ENCODE results near the gene RPL7L1.

RPL7L1 gene
- 50.7 to 72.4 (median 63.6) reads per million in 3 donors for total RNA-seq

- peak; percentile 66 to 81 (median 80) for DNase-seq
- Histone ChIP-seq H3K4me1 (ENCODE audit: control insufficient read depth, insufficient read depth, low read length, poor library complexity, severe bottlenecking) (no peaks in the 10 kb centered on the region), H3K9me3 (ENCODE audit: control insufficient read depth, low read length) (no peaks in the 10 kb centered on the region), H3K4me3 (ENCODE audit: insufficient read depth, low read depth, low read length, poor library complexity, severe bottlenecking) (peak within 1 kb of the TSS; percentile 73), H3K27ac (ENCODE audit: insufficient read depth, low read length, poor library complexity, severe bottlenecking) (peak within 1 kb of the TSS; percentile 85), H3K36me3 (ENCODE audit: control insufficient read depth, insufficient read depth, low read length) (peaks cover 22% of the 10 kb centered on the region), H3K27me3 (replicated peaks; ENCODE audit: control insufficient read depth, insufficient read depth, low read length, poor library complexity, severe bottlenecking) (no peaks in the 10 kb centered on the region)
Observed at GRCh38 chr6:42879372-42880239, at the start of gene RPL7L1. TSS of gene RPL7L1 (plus strand) at chr6:42879616. CDS start at chr6:42879911, 295 bp downstream.

GRCh38 chr6:42831237-42831636, 48.2 kb upstream of the RPL7L1 start:
- peaks cover 45% of the 10 kb centered on the region for H3K36me3 ChIP-seq (ENCODE audit: control insufficient read depth, insufficient read depth, low read length)
- H3K27ac ChIP-seq (ENCODE audit: insufficient read depth, low read length, poor library complexity, severe bottlenecking): no peak overlapping the region
- H3K27me3 ChIP-seq (replicated peaks; ENCODE audit: control insufficient read depth, insufficient read depth, low read length, poor library complexity, severe bottlenecking): no peaks in the 10 kb centered on the region
- no peak for DNase-seq
- no peaks in the 10 kb centered on the region for H3K4me1 ChIP-seq (ENCODE audit: control insufficient read depth, insufficient read depth, low read length, poor library complexity, severe bottlenecking)
- no peak overlapping the region for H3K4me3 ChIP-seq (ENCODE audit: insufficient read depth, low read depth, low read length, poor library complexity, severe bottlenecking)
- no peaks in the 10 kb centered on the region for H3K9me3 ChIP-seq (ENCODE audit: control insufficient read depth, low read length)

GRCh38 chr6:42834056-42834455, 45.4 kb upstream of the RPL7L1 start:
- DNase-seq: no peak

GRCh38 chr6:42841844-42842584, 37.4 kb upstream of the RPL7L1 start:
- no peaks in the 10 kb centered on the region for H3K27me3 ChIP-seq (replicated peaks; ENCODE audit: control insufficient read depth, insufficient read depth, low read length, poor library complexity, severe bottlenecking)
- no peaks in the 10 kb centered on the region for H3K36me3 ChIP-seq (ENCODE audit: control insufficient read depth, insufficient read depth, low read length)
- H3K27ac ChIP-seq (ENCODE audit: insufficient read depth, low read length, poor library complexity, severe bottlenecking): no peak overlapping the region
- no peak for DNase-seq
- H3K4me3 ChIP-seq (ENCODE audit: insufficient read depth, low read depth, low read length, poor library complexity, severe bottlenecking): no peak overlapping the region
- no peaks in the 10 kb centered on the region for H3K9me3 ChIP-seq (ENCODE audit: control insufficient read depth, low read length)
- H3K4me1 ChIP-seq (ENCODE audit: control insufficient read depth, insufficient read depth, low read length, poor library complexity, severe bottlenecking): no peaks in the 10 kb centered on the region

More at GRCh38 chr6:42834056-42834455, 45.4 kb upstream of the RPL7L1 start:
- Histone ChIP-seq H3K4me1 (ENCODE audit: control insufficient read depth, insufficient read depth, low read length, poor library complexity, severe bottlenecking) (no peaks in the 10 kb centered on the region), H3K4me3 (ENCODE audit: insufficient read depth, low read depth, low read length, poor library complexity, severe bottlenecking) (no peak overlapping the region), H3K27ac (ENCODE audit: insufficient read depth, low read length, poor library complexity, severe bottlenecking) (no peak overlapping the region), H3K9me3 (ENCODE audit: control insufficient read depth, low read length) (no peaks in the 10 kb centered on the region), H3K27me3 (replicated peaks; ENCODE audit: control insufficient read depth, insufficient read depth, low read length, poor library complexity, severe bottlenecking) (no peaks in the 10 kb centered on the region), H3K36me3 (ENCODE audit: control insufficient read depth, insufficient read depth, low read length) (peaks cover 31% of the 10 kb centered on the region)

GRCh38 chr6:42845327-42845694, 34.1 kb upstream of the RPL7L1 start:
- H3K36me3 ChIP-seq (ENCODE audit: control insufficient read depth, insufficient read depth, low read length): no peaks in the 10 kb centered on the region
- H3K4me1 ChIP-seq (ENCODE audit: control insufficient read depth, insufficient read depth, low read length, poor library complexity, severe bottlenecking): no peaks in the 10 kb centered on the region
- DNase-seq: no peak
- H3K9me3 ChIP-seq (ENCODE audit: control insufficient read depth, low read length): no peaks in the 10 kb centered on the region
- H3K4me3 ChIP-seq (ENCODE audit: insufficient read depth, low read depth, low read length, poor library complexity, severe bottlenecking): no peak overlapping the region
- H3K27me3 ChIP-seq (replicated peaks; ENCODE audit: control insufficient read depth, insufficient read depth, low read length, poor library complexity, severe bottlenecking): no peaks in the 10 kb centered on the region
- no peak overlapping the region for H3K27ac ChIP-seq (ENCODE audit: insufficient read depth, low read length, poor library complexity, severe bottlenecking)

GRCh38 chr6:42846505-42846904, 32.9 kb upstream of the RPL7L1 start:
- Histone ChIP-seq H3K36me3 (ENCODE audit: control insufficient read depth, insufficient read depth, low read length) (no peaks in the 10 kb centered on the region), H3K4me3 (ENCODE audit: insufficient read depth, low read depth, low read length, poor library complexity, severe bottlenecking) (no peak overlapping the region), H3K27ac (ENCODE audit: insufficient read depth, low read length, poor library complexity, severe bottlenecking) (no peak overlapping the region), H3K27me3 (replicated peaks; ENCODE audit: control insufficient read depth, insufficient read depth, low read length, poor library complexity, severe bottlenecking) (no peaks in the 10 kb centered on the region), H3K9me3 (ENCODE audit: control insufficient read depth, low read length) (no peaks in the 10 kb centered on the region), H3K4me1 (ENCODE audit: control insufficient read depth, insufficient read depth, low read length, poor library complexity, severe bottlenecking) (no peaks in the 10 kb centered on the region)
- no peak for DNase-seq

GRCh38 chr6:42848700-42849099, 30.7 kb upstream of the RPL7L1 start:
- no peak overlapping the region for H3K27ac ChIP-seq (ENCODE audit: insufficient read depth, low read length, poor library complexity, severe bottlenecking)
- peaks cover 11% of the 10 kb centered on the region for H3K36me3 ChIP-seq (ENCODE audit: control insufficient read depth, insufficient read depth, low read length)
- no peak overlapping the region for H3K4me3 ChIP-seq (ENCODE audit: insufficient read depth, low read depth, low read length, poor library complexity, severe bottlenecking)
- no peak for DNase-seq
- no peaks in the 10 kb centered on the region for H3K27me3 ChIP-seq (replicated peaks; ENCODE audit: control insufficient read depth, insufficient read depth, low read length, poor library complexity, severe bottlenecking)
- no peaks in the 10 kb centered on the region for H3K9me3 ChIP-seq (ENCODE audit: control insufficient read depth, low read length)
- H3K4me1 ChIP-seq (ENCODE audit: control insufficient read depth, insufficient read depth, low read length, poor library complexity, severe bottlenecking): no peaks in the 10 kb centered on the region

GRCh38 chr6:42851599-42851998, 27.8 kb upstream of the RPL7L1 start:
- Histone ChIP-seq H3K4me3 (ENCODE audit: insufficient read depth, low read depth, low read length, poor library complexity, severe bottlenecking) (no peak overlapping the region), H3K36me3 (ENCODE audit: control insufficient read depth, insufficient read depth, low read length) (peaks cover 36% of the 10 kb centered on the region), H3K27me3 (replicated peaks; ENCODE audit: control insufficient read depth, insufficient read depth, low read length, poor library complexity, severe bottlenecking) (no peaks in the 10 kb centered on the region), H3K9me3 (ENCODE audit: control insufficient read depth, low read length) (no peaks in the 10 kb centered on the region), H3K4me1 (ENCODE audit: control insufficient read depth, insufficient read depth, low read length, poor library complexity, severe bottlenecking) (no peaks in the 10 kb centered on the region), H3K27ac (ENCODE audit: insufficient read depth, low read length, poor library complexity, severe bottlenecking) (no peak overlapping the region)
- no peak for DNase-seq

GRCh38 chr6:42860036-42860435, 19.4 kb upstream of the RPL7L1 start:
- H3K4me1 ChIP-seq (ENCODE audit: control insufficient read depth, insufficient read depth, low read length, poor library complexity, severe bottlenecking): no peaks in the 10 kb centered on the region
- H3K36me3 ChIP-seq (ENCODE audit: control insufficient read depth, insufficient read depth, low read length): peaks cover 84% of the 10 kb centered on the region
- no peak overlapping the region for H3K27ac ChIP-seq (ENCODE audit: insufficient read depth, low read length, poor library complexity, severe bottlenecking)
- no peaks in the 10 kb centered on the region for H3K27me3 ChIP-seq (replicated peaks; ENCODE audit: control insufficient read depth, insufficient read depth, low read length, poor library complexity, severe bottlenecking)
- no peak overlapping the region for H3K4me3 ChIP-seq (ENCODE audit: insufficient read depth, low read depth, low read length, poor library complexity, severe bottlenecking)
- H3K9me3 ChIP-seq (ENCODE audit: control insufficient read depth, low read length): no peaks in the 10 kb centered on the region
- DNase-seq: no peak

- no peak overlapping the region for H3K27ac ChIP-seq (ENCODE audit: insufficient read depth, low read length, poor library complexity, severe bottlenecking)
- DNase-seq: no peak
- no peaks in the 10 kb centered on the region for H3K27me3 ChIP-seq (replicated peaks; ENCODE audit: control insufficient read depth, insufficient read depth, low read length, poor library complexity, severe bottlenecking)
- no peak overlapping the region for H3K4me3 ChIP-seq (ENCODE audit: insufficient read depth, low read depth, low read length, poor library complexity, severe bottlenecking)
- H3K4me1 ChIP-seq (ENCODE audit: control insufficient read depth, insufficient read depth, low read length, poor library complexity, severe bottlenecking): no peaks in the 10 kb centered on the region
- H3K9me3 ChIP-seq (ENCODE audit: control insufficient read depth, low read length): no peaks in the 10 kb centered on the region
- peaks cover 82% of the 10 kb centered on the region for H3K36me3 ChIP-seq (ENCODE audit: control insufficient read depth, insufficient read depth, low read length)
Observed at GRCh38 chr6:42860481-42860880, 18.9 kb upstream of the RPL7L1 start.

Data from effector memory CD4-positive, alpha-beta T cell (primary cell).